Hematopoietic multipotent progenitor cell treated with erythropoietin and hydrocortisone succinate and interleukin-3 and kit ligand, for 8 days (in vitro differentiated cells): ENCODE data around the gene SHISA4.

Experiments
- DNase-seq: peaks from one replicate; pipeline ENCODE4 v3.0.0-alpha.2; 2015

SHISA4 gene

GRCh38 chr1:201882665-201883132 is 6.0 kb upstream of the SHISA4 start:
- DNase-seq, result peak; percentile 61

DNA sequence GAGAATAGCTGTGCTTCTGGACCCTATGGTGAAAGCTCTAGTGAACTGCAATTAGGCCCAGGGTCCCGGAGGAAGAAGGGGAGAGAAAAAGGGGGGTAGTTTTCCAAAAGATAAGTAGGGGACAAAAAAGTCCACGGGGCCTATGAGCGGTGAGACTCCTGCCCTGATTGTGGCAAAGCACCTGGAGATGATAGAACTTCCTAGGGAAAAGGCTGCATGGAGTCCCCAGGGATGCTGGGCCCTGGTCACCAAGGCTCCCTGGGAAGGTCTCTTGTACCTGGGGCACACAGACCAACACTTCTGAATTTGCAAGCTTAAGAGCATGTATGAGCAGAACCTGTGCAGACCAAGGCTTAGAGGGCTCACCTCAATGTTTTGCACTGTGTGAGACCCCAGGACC is 5.4 kb upstream of the SHISA4 start:
- DNase-seq, result no peak

DNA sequence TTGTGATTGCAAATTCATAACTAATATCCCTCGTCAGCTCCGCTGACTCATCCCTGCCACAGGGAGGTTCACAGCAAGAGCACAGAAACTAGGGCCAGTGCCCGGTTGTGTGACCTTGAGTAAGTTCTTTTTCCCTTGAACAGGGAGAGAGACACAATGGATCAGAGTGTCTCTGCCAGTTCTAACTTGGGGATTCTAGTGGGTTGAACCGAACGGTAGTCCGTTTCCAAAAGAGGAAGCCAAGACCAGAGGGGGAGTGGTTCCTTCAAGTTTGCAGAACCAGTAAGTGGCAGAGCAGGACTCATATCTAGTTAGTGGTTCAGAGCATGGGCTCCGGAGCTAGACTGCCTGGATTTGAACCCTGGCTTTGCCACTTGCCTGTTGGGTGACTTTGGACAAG is 4.9 kb upstream of the SHISA4 start:
- DNase-seq, result peak; percentile 59

DNA sequence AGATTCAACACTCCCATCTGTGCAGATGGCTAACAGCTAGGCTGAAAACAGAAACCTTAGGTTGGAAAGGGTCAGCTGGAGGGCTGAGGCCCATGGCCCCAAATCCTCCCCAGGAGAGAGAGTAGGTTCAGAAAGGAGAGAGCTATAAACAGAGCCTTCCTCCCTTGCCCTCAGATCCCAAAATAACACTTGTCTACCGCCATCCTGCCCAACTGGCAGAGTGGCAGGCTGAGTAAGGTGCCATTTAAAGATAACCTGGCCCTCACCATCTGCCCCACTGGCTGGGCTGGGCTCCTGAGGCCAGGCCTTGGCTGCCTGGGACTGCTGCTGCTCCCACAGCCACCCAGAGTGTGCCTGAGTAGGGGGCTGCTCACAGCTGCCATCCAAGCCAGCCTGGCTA is 4.3 kb upstream of the SHISA4 start:
- peak; percentile 77 for DNase-seq

GRCh38 chr1:201885531-201886075 is 3.1 kb upstream of the SHISA4 start:
- DNase-seq, result peak; percentile 87

DNA sequence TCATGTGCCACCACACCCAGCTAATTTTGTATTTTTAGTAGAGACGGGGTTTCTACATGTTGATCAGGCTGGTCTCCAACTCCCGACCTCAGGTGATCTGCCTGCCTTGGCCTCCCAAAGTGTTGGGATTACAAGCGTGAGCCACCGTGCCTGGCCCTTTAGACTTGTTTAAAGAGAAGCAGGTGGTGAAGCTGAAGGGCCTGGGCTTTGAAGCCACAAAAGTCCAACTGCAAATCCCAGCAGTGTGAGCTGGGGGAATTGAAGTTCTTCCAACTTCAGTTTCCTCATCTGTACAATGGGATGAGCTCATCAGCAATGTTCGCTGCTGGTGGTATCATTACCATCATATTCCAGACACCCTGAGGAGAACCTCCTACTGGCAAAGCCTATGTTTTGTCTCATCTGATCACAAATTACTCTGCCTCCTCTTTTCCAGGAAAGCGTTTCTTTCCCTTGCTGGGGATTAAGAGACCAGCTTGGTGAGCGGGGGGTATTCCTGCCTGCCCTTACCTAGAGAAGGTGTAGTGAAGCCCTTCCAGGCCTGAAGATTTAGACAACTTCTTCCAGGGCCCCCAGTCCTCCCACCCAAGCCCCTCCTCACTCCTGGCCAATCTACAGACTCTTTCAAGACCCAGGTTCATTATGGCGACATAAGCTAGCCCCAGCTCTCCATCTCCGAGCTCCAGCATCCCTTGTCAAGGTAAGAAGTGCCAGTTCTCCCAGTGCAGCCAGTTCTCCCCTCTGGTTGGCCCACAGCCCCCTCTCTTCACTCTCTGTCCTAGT is 2.4 kb upstream of the SHISA4 start:
- DNase-seq, result no peak

DNA sequence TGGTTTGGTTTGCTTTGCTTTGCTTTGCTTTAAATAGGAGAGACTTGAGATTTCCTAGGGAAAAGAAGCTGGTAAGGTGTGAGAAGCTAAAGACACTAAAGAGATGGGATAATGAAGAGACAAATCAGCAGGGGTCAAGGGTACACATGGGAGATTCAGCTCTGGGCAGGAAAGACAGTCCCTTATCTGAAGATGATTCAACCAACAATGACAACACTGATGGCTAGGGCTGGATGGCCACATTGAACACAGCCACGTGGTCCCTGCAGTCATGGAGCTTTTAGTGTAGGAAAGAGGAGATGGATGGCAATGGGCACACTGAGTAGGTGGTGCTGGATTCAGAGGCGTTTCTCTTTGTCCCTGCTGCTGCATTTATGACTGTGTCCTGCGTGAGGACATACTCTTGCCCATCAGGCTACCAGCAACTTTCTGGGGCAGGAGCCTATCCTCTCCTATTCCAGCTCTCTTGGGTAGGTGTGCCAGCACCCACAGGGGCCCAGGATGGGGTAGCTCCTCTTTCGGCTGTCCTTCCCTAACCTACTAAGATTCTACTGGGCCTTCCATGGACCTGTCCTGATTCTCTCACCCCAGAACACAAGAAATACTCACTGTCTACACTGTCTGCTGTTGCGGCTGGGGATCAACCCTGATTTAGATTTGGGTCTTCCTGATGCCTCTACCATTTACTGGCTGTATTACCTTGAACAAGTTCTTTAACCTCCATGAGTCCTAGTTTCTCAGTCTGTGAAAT is 1.4 kb upstream of the SHISA4 start:
- no peak for DNase-seq

DNA sequence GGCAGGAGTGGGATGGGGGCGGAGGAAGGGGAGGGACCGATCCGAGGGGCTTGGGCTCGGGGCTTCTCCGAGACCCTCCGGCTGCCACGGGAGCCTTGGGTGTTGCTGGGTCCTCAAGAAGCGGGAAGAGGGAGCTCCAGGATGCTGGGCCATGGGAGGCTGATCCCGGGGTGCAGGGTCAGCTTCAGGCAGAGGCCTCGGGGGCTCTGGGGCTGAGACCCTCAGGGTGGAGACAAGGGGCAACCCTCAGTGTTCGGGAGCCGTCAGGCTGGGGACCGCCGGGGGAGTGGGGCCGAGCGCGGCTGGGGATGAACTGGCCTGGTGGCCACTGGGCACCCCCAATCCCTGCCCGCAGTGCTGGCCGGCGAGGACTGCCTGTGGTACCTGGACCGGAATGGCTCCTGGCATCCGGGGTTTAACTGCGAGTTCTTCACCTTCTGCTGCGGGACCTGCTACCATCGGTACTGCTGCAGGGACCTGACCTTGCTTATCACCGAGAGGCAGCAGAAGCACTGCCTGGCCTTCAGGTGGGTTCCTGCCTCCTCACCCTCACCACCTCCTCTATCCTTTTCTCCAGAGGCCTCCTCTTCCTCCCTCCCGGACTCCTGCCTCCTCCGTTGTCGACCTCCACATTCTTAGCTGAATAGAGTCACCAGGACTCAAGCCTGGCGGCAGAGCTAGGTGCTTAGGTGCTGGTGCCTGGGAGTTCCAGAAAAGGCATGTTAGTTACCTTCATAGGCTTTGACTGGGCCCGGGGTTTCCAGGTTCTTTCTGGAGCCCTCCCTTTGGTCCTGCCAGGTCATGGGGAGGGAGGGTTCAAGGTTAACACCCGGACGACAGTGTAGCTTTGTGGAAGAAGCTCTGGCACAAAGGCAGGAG is 631 bp downstream of the SHISA4 start:
- no peak for DNase-seq

GRCh38 chr1:201890223-201890622 is 1.5 kb downstream of the SHISA4 start:
- no peak for DNase-seq

DNA sequence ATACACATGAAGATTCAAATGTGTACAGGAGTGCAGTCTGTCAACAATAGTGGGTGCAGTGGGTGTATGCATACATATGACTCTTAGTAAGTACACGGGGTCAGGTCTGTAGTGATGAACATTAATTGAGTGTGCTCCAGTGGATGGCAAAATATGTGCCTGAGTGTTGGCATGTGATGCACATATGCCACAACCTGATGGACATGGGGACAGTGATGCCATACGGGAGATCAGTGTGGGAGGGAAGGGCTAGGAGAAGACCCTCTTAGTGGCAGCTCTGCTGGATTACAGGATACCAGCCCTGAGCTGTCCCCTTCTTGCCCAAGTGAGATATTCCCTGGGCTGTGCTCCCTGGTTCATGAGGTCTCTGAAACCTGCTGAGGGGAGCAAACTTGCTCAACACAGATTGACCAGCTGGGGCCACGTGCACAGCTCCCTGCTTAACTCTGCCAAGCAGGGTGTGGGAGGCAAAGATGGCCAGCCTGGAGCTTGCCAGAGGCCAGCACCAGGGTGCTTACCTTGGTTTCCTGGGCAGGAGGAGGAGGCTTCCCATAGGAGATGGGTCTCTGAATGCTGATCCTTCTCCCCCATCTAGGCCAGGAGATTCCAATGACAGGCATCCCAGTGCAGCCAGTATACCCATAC is 2.2 kb downstream of the SHISA4 start:
- DNase-seq, result no peak

DNA sequence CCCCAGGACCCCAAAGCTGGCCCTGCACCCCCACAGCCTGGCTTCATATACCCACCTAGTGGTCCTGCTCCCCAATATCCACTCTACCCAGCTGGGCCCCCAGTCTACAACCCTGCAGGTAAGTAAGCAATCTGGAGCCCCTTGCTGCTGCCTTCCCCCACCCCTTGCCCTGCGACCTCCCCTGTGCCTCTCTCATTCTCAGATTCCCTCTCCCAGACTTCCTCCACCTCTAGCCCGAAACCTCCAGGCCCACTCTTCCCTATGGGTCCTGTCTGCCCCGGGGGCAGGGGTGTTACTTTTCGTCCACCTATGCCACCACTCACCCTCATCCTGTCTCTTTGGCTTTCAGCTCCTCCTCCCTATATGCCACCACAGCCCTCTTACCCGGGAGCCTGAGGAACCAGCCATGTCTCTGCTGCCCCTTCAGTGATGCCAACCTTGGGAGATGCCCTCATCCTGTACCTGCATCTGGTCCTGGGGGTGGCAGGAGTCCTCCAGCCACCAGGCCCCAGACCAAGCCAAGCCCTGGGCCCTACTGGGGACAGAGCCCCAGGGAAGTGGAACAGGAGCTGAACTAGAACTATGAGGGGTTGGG is 2.9 kb downstream of the SHISA4 start:
- DNase-seq, result no peak

- DNase-seq, result no peak
These were observed 3.5 kb downstream of the SHISA4 start for GRCh38 chr1:201892211-201892610.

- DNase-seq, result no peak
These were observed 4.7 kb downstream of the SHISA4 start for GRCh38 chr1:201893431-201893830.

DNA sequence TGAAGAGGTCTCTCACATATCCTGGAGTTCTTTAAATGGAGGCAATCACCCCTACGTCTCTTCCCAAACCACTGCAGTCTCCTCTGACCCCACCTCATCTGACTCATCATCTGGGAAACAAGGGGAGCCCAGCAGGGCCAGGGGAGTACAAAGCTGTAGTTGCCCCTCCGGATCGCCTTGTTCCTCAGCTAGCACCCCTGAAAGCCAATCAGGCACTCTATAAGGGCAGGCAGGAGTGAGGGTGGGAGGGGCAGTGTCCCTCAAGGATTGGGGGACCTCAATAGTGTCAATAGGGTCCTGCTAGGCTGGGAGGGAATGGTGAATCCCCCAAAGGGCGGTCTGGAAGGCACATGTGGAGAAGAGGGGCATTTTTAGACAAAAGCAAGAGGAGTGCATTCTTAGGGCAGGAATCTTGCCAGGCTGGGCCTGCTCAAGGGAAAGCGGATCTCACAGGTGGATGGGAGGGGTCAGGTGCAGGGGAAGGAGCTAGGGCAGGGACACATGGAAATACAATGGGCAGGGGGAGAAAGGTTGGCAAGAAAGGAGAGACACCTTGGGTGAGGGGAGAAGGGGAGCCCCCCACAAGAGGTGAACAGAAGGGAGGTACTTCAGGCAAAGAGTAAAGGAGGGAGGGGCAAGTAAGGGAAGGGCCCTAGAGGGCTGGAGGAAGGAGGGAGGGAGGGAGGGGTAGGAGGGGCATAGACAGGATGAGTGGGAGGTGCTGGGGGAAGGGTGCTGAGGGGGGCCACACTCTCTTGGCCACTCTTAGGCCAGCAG is 5.8 kb downstream of the SHISA4 start:
- no peak for DNase-seq

DNA sequence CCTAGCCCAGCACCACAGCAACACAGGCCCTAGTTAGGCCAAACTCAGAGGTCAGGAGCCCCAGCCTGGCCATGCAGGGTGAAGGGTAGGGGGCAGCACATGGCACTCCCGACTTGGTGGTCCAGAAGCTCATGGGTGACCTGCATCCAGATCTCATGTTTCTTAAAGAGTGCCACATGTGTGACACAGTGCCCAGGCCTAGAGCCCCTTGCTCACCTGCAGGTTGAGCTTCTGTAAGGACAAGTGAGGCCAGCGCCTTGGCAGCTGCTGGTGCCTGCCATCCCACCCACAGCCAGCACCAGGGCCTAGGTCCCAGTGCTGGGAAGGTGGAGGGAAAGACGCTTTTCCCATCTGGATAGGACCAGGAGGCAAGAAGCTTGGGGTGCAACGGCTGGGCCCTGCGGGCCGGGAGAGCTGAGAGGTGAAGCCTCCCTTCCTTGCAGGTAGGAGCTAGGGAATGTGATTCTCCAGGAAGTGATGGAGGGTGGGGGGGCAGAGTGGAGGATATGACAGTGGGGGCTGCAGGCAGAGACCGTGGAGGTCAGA is 6.5 kb downstream of the SHISA4 start:
- DNase-seq, result no peak

- DNase-seq, result peak; percentile 86
These were observed 7.5 kb downstream of the SHISA4 start for GRCh38 chr1:201895913-201896807.

DNA sequence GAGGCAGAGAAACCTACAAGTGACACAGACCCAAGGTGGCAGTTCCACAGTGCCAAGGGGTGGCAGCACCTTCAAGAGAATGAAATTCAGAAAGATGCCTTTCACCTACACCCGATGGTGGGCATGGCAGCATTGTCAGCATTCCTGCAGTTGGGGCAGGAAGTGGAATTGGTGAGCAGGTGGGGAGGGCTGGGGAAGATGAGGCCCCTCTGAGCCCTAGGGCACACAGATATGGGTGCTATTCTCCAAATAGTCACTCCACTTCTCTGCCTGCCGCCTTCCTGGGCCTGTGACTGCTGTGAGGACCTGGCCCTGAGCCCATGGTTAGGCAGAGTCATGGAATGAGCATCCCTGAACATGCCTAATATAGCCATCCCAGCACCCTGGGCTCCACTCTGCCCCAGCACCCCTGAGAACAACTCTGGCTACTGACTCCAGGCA is 8.3 kb downstream of the SHISA4 start:
- DNase-seq, result no peak

DNA sequence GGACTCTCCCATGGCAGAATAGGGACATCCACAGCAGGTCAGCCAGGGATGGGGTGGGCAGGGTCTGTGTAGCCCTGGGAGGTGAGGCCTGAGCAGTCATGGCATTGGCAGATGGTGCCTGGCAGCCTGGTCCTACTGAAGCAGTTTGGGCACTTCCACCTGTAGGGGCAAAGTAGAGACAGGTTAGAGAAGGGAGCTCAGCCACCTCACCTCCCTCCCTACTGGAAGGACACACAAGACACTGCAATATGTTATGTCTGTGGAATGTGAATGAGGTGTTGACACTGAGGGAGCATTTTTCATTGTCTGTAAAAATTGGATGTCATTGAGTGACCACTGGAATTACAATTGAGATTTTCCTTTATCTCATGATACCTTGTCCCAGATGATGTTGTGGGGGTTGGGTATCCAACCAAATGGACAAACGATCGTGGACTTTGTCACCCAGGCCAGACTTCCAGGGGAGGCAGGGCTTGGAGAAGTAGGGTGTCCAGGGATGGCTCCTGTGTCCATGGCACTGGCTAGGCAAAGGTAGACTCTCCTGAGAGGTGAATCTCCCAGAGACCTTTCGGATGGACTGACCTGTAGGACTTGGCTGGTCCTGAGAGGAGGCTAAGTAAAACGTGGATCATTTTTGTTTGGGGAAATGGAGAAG is 9.7 kb downstream of the SHISA4 start:
- DNase-seq, result no peak

GRCh38 chr1:201898992-201899391 is 10.3 kb downstream of the SHISA4 start:
- DNase-seq, result no peak
